ENCODE results near the gene PTCH2.

DNA sequence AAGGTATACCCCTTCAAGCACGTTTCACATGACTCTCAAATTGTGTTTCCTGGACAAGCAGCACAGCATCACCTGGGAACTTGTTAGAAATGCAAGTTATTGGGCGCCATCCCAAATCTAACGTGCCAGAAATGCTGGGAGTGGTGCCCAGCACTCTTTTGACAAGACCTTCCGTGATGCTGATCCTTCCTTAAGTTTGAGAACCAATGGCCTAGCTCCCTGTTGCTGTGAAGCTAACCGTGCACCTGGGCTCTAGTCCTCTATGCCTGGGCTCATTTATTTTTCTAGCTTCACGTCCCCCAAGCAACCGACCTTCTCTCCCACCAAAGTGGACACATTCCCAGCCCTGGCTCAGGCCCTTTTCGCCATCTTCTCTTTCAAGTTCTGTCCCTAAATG is 59.4 kb downstream of the PTCH2 start:
- TF ChIP-seq, protein P1, sequence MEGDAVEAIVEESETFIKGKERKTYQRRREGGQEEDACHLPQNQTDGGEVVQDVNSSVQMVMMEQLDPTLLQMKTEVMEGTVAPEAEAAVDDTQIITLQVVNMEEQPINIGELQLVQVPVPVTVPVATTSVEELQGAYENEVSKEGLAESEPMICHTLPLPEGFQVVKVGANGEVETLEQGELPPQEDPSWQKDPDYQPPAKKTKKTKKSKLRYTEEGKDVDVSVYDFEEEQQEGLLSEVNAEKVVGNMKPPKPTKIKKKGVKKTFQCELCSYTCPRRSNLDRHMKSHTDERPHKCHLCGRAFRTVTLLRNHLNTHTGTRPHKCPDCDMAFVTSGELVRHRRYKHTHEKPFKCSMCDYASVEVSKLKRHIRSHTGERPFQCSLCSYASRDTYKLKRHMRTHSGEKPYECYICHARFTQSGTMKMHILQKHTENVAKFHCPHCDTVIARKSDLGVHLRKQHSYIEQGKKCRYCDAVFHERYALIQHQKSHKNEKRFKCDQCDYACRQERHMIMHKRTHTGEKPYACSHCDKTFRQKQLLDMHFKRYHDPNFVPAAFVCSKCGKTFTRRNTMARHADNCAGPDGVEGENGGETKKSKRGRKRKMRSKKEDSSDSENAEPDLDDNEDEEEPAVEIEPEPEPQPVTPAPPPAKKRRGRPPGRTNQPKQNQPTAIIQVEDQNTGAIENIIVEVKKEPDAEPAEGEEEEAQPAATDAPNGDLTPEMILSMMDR (conservative IDR thresholded peaks at IDR 0.05), result no peak
- no peak for TF ChIP-seq EZH2 (IDR thresholded peaks at IDR 0.05; ENCODE audit: low read depth)
